ENCODE measurements around the gene STAG1. TPM values are rescaled to one million over a fixed set of nuclear protein-coding genes. Genes with fewer than 3 reads are reported as not detected.

STAG1 gene
- total and polyA plus RNA-seq, 12 donors = 7.5 to 39.8 (median 24.6) TPM

DNA sequence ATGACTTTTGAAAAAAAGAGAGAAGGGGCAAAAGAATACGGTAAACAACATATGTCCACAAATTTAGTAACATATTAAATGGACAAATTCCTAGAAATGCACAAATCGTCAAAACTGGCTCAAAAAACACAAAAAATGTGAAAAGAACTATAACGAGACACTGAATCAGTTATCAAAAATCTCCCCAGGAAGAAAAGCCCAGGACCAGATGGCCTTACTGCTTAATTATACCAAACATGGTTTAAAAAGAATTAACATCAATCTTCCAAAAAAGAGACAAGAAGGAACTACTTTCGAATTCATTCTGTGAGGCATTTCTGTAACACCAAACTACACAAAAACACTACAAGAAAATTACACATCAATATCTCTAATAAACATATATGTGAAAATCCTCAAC is 117.4 kb downstream of the STAG1 start:
- H3K36me3 ChIP-seq (replicated peaks in 1 of 2) = no peaks in the 10 kb centered on the region
- no peak overlapping the region for H3K27ac ChIP-seq
- WGBS, 4 donors = 87 to 92% (median 91%) methylated on average over 4 of the region's 4 CpGs
- no peaks in the 10 kb centered on the region for H3K27me3 ChIP-seq
- H3K4me3 ChIP-seq = no peak overlapping the region
- intact Hi-C loops (cut with DNase I) = no loop called here
- no peak for DNase-seq
- TF ChIP-seq, protein P1, sequence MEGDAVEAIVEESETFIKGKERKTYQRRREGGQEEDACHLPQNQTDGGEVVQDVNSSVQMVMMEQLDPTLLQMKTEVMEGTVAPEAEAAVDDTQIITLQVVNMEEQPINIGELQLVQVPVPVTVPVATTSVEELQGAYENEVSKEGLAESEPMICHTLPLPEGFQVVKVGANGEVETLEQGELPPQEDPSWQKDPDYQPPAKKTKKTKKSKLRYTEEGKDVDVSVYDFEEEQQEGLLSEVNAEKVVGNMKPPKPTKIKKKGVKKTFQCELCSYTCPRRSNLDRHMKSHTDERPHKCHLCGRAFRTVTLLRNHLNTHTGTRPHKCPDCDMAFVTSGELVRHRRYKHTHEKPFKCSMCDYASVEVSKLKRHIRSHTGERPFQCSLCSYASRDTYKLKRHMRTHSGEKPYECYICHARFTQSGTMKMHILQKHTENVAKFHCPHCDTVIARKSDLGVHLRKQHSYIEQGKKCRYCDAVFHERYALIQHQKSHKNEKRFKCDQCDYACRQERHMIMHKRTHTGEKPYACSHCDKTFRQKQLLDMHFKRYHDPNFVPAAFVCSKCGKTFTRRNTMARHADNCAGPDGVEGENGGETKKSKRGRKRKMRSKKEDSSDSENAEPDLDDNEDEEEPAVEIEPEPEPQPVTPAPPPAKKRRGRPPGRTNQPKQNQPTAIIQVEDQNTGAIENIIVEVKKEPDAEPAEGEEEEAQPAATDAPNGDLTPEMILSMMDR (IDR thresholded peaks at IDR 0.05) = no peak
- no peak for TF ChIP-seq POLR2A (IDR thresholded peaks at IDR 0.05)
- H3K9me3 ChIP-seq (replicated peaks in 1 of 3) = no peaks in the 10 kb centered on the region
- H3K4me1 ChIP-seq (replicated peaks in 1 of 2) = peaks cover 0 to 17% of the 10 kb centered on the region in 2 donors

DNA sequence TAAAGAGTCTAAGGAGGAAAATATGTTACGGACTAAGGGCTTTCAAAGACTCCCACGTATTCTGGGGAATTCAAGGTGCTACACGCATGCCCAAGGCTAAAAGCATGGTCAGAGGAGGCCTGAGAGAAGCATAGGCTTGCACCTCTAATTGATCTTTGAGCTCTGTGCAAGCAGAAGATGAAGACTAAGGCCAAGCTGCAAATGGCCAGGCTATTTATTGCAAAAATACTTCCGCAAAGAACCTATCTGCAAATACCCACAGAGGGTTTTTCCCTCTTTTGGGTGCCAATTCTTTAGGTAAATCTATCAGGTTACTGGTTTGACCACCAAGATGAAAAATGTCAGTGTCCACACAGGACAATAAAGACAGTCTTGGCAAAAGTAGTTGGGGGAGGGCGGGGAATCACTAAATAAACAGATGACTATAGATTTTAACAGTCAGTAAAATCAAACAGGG is 119.5 kb downstream of the STAG1 start:
- WGBS, 4 donors = 91 to 97% (median 95%) methylated on average over 4 to 5 of the region's 5 CpGs
- Histone ChIP-seq H3K9me3 (replicated peaks in 1 of 3) (no peaks in the 10 kb centered on the region), H3K27me3 (no peaks in the 10 kb centered on the region), H3K4me1 (replicated peaks in 1 of 2) (peaks cover 0 to 9% of the 10 kb centered on the region in 2 donors), H3K36me3 (replicated peaks in 1 of 2) (no peaks in the 10 kb centered on the region), H3K27ac (no peak overlapping the region), H3K4me3 (no peak overlapping the region)
- TF ChIP-seq, protein P1 (IDR thresholded peaks at IDR 0.05) = no peak
- no peak for TF ChIP-seq POLR2A (IDR thresholded peaks at IDR 0.05)
- intact Hi-C loops (cut with DNase I) = no loop called here
- no peak for DNase-seq

GRCh38 chr3:136631424-136631823 is 120.8 kb downstream of the STAG1 start:
- DNase-seq = no peak
- TF ChIP-seq, protein P1 (IDR thresholded peaks at IDR 0.05) = no peak
- TF ChIP-seq POLR2A (IDR thresholded peaks at IDR 0.05) = no peak
- WGBS, 4 donors = 93 to 96% (median 95%) methylated on average over 5 of the region's 5 CpGs
- Histone ChIP-seq H3K9me3 (replicated peaks in 1 of 3) (no peaks in the 10 kb centered on the region), H3K27ac (no peak overlapping the region), H3K4me3 (no peak overlapping the region), H3K36me3 (replicated peaks in 1 of 2) (no peaks in the 10 kb centered on the region), H3K4me1 (replicated peaks in 1 of 2) (peaks cover 0 to 9% of the 10 kb centered on the region in 2 donors), H3K27me3 (no peaks in the 10 kb centered on the region)
- intact Hi-C loops (cut with DNase I) = no loop called here

DNA sequence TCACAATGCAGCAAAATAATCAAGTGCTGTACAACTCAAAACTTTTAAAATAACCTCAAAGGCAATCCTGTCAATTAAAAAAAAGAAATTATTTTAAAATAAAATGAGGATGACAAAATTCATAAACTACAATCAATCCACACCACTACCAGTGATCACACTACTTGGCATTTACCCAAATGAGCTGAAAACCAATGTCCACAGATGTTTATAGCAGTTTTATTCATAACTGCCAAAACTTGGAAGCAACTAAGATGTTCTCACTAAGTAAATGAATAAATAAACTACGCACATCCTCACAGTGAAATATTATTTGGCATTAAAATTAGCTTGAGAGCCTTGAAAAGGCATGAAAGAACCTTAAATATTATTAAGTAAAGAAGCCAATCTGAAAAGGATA is 121.3 kb downstream of the STAG1 start:
- no peak for TF ChIP-seq POLR2A (IDR thresholded peaks at IDR 0.05)
- TF ChIP-seq, protein P1 (IDR thresholded peaks at IDR 0.05) = no peak
- no peak overlapping the region for H3K4me3 ChIP-seq
- no peak for DNase-seq
- WGBS, 4 donors = 55 to 77% (median 72%) methylated on average over 1 of the region's 1 CpG
- H3K4me1 ChIP-seq (replicated peaks in 1 of 2) = peaks cover 0 to 9% of the 10 kb centered on the region in 2 donors
- no peak overlapping the region for H3K27ac ChIP-seq
- no peaks in the 10 kb centered on the region for H3K36me3 ChIP-seq (replicated peaks in 1 of 2)
- no peaks in the 10 kb centered on the region for H3K27me3 ChIP-seq
- intact Hi-C loops (cut with DNase I) = no loop called here
- H3K9me3 ChIP-seq (replicated peaks in 1 of 3) = no peaks in the 10 kb centered on the region
